ENCODE data around the gene TIAM2. TPM values are rescaled to one million over a fixed set of nuclear protein-coding genes. Genes with fewer than 3 reads are reported as not detected.

The TIAM2 gene
- polyA plus RNA-seq, 1 experiment, result 12.6 TPM

GRCh38 chr6:155234167-155234566 lies 239.1 kb downstream of the TIAM2 start:
- Histone ChIP-seq H3K27ac (ENCODE audit: low read depth, low read length) (no peak overlapping the region), H3K4me3 (ENCODE audit: low read depth, low read length) (no peak overlapping the region), H3K9me3 (ENCODE audit: control insufficient read depth, insufficient read depth, low read length) (peaks cover 6% of the 10 kb centered on the region), H3K27me3 (ENCODE audit: control insufficient read depth, insufficient read depth, low read length) (no peaks in the 10 kb centered on the region)
- no peak for DNase-seq (ENCODE audit: low read depth, low spot score)
- ChIA-PET CTCF (interaction anchor here (1.2 kb wide), 1 partner anchor 14 kb away, joined by 5 read pairs; no protein-coding TSS in a partner anchor), POLR2A (no interaction called here)
- TF ChIP-seq CTCF (IDR thresholded peaks at IDR 0.05; ENCODE audit: low read depth, low read length), result no peak

DNA sequence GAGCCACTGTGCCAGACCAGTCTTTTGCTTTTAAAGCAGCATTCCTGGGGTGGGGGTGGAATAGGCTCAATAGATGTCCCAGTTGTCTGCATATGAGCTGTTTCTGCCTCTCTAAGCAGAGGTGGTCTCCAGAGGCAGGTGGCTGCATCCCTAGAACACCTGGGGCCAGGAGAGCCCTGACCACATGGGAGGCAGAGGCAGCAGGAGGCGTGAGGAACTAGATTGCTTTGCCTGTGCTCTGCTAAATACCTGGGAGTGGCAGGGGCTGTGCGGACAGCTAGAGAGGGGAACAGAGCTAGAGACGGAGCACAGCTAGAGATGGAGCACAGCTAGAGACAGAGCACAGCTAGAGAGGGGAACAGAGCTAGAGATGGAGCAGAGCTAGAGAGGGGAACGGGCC lies 239.6 kb downstream of the TIAM2 start:
- POLR2A ChIA-PET, result interaction anchor here (0.8 kb wide), 1 partner anchor 217 kb away, joined by 3 read pairs; no protein-coding TSS in a partner anchor
- TF ChIP-seq CTCF (IDR thresholded peaks at IDR 0.05; ENCODE audit: low read depth, low read length), result no peak

DNA sequence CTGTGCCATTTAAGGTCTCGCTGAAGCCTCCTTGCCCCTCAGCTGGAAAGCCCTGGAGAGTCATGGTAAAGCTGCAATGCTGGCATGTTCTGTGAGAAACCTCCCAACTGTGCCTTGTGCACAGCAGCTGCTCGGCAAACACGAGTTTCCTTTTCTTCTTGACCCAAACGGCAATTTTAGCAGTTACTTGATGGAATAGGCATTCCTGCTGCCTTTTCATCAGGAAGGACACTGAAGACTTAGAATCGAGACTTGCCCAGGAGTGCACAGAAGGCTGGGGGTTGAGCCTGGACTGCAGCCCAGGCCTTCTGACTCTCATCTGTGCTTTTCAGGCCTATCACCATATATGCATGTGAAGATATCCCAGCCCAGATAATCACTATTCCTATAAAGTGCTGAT lies 240.0 kb downstream of the TIAM2 start:
- no peak for TF ChIP-seq CTCF (IDR thresholded peaks at IDR 0.05; ENCODE audit: low read depth, low read length)
- H3K27me3 ChIP-seq (ENCODE audit: control insufficient read depth, insufficient read depth, low read length), result no peaks in the 10 kb centered on the region
- ChIA-PET POLR2A (interaction anchor here (0.8 kb wide), 1 partner anchor 217 kb away, joined by 3 read pairs; no protein-coding TSS in a partner anchor), CTCF (interaction anchor here (0.6 to 1.5 kb wide), 2 partner anchors 13 to 307 kb away, joined by 3 to 5 read pairs; no protein-coding TSS in a partner anchor)
- no peak overlapping the region for H3K27ac ChIP-seq (ENCODE audit: low read depth, low read length)
- H3K9me3 ChIP-seq (ENCODE audit: control insufficient read depth, insufficient read depth, low read length), result peaks cover 6% of the 10 kb centered on the region
- no peak for DNase-seq (ENCODE audit: low read depth, low spot score)
- no peak overlapping the region for H3K4me3 ChIP-seq (ENCODE audit: low read depth, low read length)

More for the DNA sequence above, 239.6 kb downstream of the TIAM2 start:
- Histone ChIP-seq H3K9me3 (ENCODE audit: control insufficient read depth, insufficient read depth, low read length) (peaks cover 6% of the 10 kb centered on the region), H3K4me3 (ENCODE audit: low read depth, low read length) (no peak overlapping the region), H3K27ac (ENCODE audit: low read depth, low read length) (peak overlapping the region; percentile 11), H3K27me3 (ENCODE audit: control insufficient read depth, insufficient read depth, low read length) (no peaks in the 10 kb centered on the region)
- no peak for DNase-seq (ENCODE audit: low read depth, low spot score)
- CTCF ChIA-PET, result interaction anchor here (0.6 to 1.5 kb wide), 2 partner anchors 14 to 306 kb away, joined by 3 to 5 read pairs; no protein-coding TSS in a partner anchor

DNA sequence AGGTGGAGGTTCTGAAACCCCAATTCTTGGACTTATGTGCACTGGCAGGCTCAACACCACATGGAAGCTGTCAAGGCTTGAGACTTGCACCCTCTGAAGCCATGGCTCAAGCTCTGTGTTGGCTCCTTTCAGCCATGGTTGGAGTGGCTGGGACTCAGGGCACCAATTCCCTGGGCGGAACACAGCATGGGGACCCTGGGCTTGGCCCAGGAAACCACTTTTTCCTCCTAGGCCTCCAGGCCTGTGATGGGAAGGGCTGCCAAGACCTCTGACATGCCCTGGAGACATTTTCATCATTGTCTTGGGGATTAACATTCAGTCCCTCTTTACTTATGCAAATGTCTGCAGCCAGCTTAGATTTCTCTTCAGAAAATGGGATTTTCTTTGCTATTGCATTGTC lies 242.5 kb downstream of the TIAM2 start:
- H3K4me3 ChIP-seq (ENCODE audit: low read depth, low read length), result no peak overlapping the region
- ChIA-PET POLR2A (no interaction called here), CTCF (interaction anchor here (0.6 kb wide), 1 partner anchor 52 kb away, joined by 5 read pairs; no protein-coding TSS in a partner anchor)

More for the DNA sequence above, 242.5 kb downstream of the TIAM2 start:
- Histone ChIP-seq H3K27ac (ENCODE audit: low read depth, low read length) (no peak overlapping the region), H3K9me3 (ENCODE audit: control insufficient read depth, insufficient read depth, low read length) (peaks cover 12% of the 10 kb centered on the region), H3K27me3 (ENCODE audit: control insufficient read depth, insufficient read depth, low read length) (no peaks in the 10 kb centered on the region)
- no peak for TF ChIP-seq CTCF (IDR thresholded peaks at IDR 0.05; ENCODE audit: low read depth, low read length)
- DNase-seq (ENCODE audit: low read depth, low spot score), result no peak
